Germinal center (tissue), 1 donor: ENCODE results near the gene NCOR2.
A peak's percentile ranks its signal among the peaks of the same experiment; 100 is the strongest.

Experiments used
- DNase-seq: peaks from one replicate; pipeline ENCODE4 v3.0.0; 2012; ENCODE audit warnings: mixed read lengths, low spot score

Gene NCOR2

GRCh38 chr12:124559182-124560017 lies 8.0 kb downstream of the NCOR2 start:
- DNase-seq = no peak

GRCh38 chr12:124558313-124558712 lies 9.1 kb downstream of the NCOR2 start:
- no peak for DNase-seq

GRCh38 chr12:124557518-124558223 lies 9.7 kb downstream of the NCOR2 start:
- DNase-seq = no peak

- no peak for DNase-seq
Observed at GRCh38 chr12:124556896-124557501, 10.4 kb downstream of the NCOR2 start.

- no peak for DNase-seq
Observed at GRCh38 chr12:124556074-124556466, 11.3 kb downstream of the NCOR2 start.

GRCh38 chr12:124555168-124556073 lies 12.0 kb downstream of the NCOR2 start:
- no peak for DNase-seq

- DNase-seq = no peak
Observed at GRCh38 chr12:124554429-124555029, 12.9 kb downstream of the NCOR2 start.

GRCh38 chr12:124553862-124554428 lies 13.5 kb downstream of the NCOR2 start:
- no peak for DNase-seq

- DNase-seq = peak; percentile 53
Observed at GRCh38 chr12:124551268-124552144, 15.9 kb downstream of the NCOR2 start.

- no peak for DNase-seq
Observed at GRCh38 chr12:124550123-124551089, 17.0 kb downstream of the NCOR2 start.

- no peak for DNase-seq
Observed at GRCh38 chr12:124549629-124550028, 17.8 kb downstream of the NCOR2 start.

- DNase-seq = no peak
Observed at GRCh38 chr12:124548854-124549378, 18.5 kb downstream of the NCOR2 start.

- no peak for DNase-seq
Observed at GRCh38 chr12:124547626-124548025, 19.8 kb downstream of the NCOR2 start.

GRCh38 chr12:124545508-124546418 lies 21.6 kb downstream of the NCOR2 start:
- no peak for DNase-seq

- DNase-seq = no peak
Observed at GRCh38 chr12:124544983-124545382, 22.4 kb downstream of the NCOR2 start.

GRCh38 chr12:124544311-124544970 lies 23.0 kb downstream of the NCOR2 start:
- DNase-seq = no peak
